GM19324 (cell line): ENCODE results near the gene MEF2D.

Experiments
- ATAC-seq: cut with Tn5 transposase; IDR thresholded peaks from one replicate; pipeline ENCODE4 v1.9.1; 2021; ENCODE audit warnings: mild to moderate bottlenecking, moderate library complexity; ENCODE audit not compliant: unreplicated experiment, low FRiP score

The MEF2D gene

DNA sequence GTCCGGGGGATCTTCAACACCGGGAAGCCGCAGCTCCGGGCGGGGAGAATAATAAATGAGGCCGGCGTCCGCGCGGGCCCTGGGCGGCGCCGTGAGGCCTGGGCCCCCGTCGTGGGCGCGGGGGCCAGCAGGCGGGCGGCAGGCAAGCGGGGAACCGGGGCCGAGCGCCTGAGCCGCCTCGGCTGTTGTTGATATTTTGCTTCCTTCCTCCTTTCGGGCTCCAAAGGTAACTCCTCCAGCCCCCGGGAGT is at the start of gene MEF2D:
Gene MEF2D (minus strand): TSS at position 233 of the 250 bp plus-strand sequence. CDS start 17,483 bp downstream, outside the sequence.
- no peak for ATAC-seq

DNA sequence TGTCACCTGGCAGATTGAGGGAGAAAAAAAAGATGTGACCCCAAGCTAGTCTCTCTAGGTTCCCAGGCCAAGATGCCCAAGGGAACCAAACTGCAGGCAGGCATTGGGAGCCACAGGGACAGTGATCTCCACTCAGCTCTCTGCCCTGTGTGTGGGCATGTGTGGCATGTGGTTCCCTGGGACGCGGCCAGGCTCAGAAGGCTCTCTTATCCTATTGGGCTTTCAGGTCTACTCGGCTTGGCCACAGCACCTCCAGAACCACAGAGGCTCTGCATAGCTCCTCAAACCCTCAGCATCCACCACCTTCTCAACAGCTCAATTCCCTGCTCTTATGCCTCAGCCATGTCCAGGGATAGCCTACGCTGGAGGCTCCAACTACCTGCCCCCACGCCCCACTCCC is 49.8 kb upstream of the MEF2D start:
- ATAC-seq: no peak

DNA sequence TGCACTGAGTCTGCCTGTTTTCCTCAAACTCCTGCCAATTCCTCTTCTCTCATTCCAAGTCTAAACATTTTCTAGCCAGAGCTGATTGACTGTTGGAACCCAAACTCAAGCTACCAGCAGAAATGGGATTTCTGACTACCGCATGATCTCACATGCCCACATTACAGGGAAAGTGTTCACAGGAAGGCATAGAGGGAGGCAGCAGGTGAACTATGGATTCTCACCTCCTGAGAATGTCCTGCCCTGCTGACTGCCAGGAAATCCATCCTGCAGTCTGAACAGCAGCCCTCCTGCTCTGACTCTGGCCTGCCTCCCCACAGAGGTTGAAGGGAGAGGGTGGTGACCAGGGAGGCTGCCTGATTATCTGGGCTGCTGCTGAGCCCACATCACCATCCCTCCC is 49.3 kb upstream of the MEF2D start:
- no peak for ATAC-seq

DNA sequence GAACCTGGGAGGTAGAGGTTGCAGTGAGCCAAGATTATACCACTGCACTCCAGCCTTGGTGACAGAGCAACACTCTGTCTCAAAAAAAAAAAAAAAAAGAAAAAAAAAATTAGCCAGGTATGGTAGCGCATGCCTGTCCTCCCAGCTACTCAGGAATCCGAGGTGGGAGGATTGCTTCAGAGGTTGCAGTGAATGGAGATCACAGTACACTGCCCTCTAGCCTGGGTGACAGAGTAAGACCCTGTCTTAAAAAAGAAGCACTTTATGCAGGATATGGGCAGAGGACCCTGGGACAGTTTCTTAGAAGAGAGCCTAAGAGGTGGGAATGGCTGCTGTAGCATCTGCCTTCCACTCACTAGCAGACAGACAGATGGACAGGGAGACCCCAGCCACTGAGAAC is 48.8 kb upstream of the MEF2D start:
- ATAC-seq: no peak

DNA sequence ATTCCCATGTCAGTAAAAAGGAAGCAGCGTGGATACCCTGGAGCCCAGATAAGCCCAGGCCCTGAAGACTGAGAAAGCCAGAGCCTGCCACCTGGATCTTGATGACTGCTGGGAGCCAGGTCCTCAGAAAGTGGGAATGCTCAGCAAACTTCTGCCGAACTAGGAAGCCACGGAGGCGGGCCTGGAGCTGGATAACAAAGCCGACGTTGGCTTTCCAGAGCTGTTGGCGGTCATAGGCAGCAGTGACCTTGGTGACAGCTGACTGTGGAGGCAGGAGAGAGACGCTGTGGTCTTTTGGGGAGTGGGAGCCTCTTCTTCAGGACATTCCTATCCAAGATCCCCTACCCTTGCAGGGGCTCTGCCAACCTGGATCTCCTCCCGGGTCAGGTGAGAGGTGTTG is 47.4 kb upstream of the MEF2D start:
- no peak for ATAC-seq

DNA sequence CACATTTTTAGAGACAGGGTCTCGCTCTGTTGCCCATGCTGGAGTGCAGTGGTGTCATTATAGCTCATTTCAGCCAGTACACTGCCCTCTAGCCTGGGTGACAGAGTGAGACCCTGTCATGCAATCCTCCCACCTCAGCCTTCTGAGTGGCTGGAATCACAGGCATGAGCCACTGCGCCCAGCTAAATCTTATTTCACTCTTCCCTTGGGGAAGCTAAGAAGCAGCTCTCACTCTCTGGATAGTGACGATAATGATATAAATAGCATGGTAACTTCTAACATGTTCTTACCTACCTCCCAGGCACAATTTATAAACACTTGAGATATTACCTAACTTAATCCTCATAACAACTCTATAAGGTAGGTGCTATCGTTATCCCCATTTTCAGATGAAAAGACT is 46.9 kb upstream of the MEF2D start:
- ATAC-seq: no peak

DNA sequence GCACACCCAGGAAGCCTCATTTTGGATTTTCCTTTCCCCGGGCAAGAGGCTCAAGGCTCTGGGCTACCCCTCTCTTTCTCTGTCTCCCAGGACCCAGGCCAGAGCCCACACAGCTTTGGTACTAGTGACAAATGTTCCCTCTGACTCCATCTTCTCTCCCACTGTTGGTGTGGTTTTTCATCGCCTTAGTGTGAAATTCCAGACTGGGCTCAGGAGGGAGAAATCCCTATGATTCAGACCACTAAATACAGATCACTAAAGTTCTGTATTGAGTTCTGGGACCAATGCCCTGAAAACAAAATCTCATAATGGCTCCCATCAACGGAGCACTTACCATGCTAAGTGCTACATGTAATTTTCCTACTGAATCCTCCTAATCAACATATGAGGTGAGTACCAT is 45.7 kb upstream of the MEF2D start:
- no peak for ATAC-seq

DNA sequence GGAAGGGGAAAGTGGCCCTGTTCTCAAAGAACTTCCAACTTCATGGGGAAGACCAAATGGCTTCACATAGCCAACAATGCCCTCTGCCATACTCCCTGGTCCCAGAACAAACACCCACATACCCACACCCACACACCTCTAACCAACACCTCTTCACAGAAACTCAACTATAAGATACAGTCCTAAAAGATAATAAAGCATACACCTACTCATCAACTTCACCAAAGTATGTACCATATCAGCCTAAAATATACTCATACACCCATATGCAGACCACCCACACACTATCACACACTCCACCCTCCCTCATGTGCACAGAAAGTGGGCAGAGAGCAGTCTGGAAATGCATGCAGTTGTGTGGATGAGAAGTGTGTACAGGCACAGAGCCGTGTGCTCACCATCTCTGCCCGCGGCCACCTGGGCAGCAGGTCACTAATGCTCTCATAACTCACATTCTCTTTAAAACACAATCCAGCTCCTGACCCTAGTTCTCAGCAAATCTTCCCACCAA is 44.1 kb upstream of the MEF2D start:
- ATAC-seq: no peak

DNA sequence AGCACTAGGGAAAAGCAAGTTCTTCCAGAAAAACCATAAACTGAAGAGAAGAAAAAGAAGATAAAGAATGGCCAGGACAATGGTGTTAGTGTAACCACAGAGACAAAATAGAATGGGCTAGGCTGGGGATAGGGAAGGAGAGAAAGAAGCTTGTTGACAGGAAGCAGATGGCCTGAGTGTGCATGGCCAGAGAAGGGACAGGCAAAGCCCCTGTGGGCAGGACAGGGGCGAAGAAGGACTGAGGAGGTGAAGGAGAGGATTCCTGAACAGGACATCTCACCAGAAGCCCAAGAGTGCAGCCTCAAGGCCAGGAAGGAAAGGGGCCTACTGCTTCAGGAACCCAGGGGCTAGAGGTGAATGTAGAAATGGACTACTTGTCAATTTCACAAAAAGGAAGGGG is 42.5 kb upstream of the MEF2D start:
- no peak for ATAC-seq

DNA sequence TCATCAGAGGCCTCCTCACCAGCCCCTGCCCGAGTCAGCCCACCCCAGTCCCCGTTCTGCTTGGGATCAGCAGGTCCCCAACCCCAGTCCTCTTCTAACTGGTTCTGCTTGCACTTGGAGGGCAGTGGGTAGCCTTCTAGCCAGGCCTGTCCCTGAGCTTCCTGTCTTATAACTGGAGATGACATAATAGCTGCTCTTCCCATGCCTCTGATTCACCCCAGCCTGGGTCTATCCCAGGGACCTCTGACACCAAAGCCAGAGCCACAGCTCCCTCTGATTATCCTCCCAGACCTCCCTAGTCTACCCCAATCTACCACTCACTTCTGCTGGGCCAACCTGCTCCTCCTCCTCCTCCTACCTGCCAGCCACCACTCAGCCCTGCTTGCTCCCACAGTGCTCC is 40.4 kb upstream of the MEF2D start:
- ATAC-seq: no peak

DNA sequence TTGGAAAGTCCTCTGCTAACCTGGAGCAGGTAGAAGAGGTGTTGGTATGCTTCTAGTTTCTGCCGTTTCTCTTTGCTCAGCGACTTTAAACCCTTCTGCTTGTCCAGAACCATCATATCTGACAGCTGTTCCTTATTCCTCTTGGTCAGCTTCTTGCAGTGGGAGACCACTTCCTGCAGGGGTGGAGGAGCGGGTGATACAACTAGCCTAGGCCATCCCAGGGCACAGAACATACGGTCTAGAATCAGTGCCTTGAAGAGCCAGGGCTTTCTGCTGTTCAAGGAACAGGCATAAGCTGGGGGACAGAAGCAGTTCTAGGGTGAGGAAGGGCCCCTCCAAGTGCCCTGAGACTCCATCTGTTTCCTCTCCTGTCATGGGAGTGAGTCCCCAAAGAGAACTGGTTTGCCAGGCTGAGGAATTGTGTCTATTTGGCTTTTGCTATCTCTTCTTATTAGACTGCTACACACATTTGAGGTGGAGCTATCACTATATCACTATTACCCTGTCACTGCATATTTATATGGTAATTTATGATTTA is 39.3 kb upstream of the MEF2D start:
- no peak for ATAC-seq

DNA sequence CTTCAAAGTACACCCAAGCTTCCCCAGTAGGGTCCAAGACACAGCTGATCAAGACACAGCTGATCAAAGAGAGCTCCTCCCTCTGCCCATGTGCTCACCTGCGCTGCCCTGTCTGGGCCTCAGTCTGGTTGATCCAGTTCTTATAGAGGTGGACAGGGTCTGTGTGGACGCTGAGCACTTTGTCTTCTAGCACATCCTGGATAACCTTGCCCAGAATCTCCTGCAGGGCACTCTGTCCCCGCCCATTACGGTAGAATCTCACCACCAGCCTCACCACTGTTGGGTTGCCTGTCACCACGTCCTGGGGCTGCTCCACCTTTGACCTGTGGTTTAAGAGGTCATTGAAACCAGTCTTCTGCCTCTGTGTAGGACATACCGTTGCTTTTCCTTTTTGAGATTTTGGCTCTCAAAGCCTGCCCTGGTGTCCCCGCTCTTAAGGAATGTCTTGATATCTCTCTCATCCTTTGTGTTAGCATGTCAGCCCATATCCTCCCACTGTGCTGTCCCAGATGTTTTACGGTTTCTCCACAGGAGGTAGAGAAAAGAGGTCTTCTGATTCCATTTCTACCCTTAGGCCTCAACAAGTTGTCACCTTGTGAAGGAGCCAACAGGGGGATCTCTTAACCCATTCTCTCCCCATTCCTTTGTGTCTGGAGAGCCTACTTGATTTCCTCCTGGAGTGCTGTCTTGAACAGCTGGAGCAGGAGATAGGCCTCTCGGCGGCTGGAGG is 38.3 kb upstream of the MEF2D start:
- ATAC-seq: no peak

DNA sequence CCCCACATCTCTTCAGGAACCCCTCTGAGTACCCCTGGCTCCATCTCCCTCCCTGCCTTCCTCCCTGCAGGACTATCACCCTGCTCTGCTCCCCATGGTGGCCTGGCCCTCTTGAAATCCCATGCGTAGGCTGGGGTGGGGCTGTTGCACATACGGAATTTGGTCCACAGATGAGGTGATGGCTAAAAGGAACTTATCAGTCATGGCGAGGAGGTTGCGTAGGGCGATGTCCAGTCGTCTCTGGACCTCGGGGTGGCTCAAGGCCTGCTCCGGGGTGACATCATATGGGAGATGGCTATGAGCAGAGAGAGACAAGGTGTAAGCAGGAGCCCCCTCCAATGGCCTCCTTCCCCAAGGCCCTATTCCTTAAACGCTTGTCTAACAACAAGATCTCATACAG is 36.5 kb upstream of the MEF2D start:
- no peak for ATAC-seq

DNA sequence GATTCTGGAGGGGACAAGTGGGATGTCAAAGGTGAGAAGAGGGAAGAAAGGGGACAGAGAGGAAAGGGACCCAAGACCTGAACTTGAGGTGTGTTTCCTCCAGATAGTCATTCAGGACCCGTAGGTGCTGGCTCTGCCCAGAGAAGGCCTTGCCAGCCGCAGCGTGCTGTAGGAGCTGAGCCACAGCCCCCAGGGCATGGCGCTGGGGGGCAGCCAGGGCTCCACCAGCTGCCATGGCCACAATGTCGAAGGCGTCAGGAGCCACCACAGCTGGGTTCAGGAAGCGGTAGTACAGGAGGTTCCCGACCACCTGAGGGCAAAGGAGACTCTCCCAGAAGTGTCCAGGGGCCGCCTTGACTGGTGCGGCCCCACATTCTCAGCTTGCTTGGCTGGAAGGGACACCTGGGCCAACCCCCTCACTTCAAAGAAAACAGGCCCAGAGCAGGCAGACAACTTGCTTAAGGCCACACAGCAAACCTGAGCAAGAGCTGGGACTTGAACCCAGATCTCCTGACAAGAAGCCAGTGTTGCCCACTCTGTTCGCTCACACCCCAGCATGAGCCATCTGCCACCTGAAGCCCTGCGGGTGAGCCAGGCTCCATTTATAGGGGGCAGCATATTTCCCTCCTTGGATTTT is 34.0 kb upstream of the MEF2D start:
- ATAC-seq: no peak

DNA sequence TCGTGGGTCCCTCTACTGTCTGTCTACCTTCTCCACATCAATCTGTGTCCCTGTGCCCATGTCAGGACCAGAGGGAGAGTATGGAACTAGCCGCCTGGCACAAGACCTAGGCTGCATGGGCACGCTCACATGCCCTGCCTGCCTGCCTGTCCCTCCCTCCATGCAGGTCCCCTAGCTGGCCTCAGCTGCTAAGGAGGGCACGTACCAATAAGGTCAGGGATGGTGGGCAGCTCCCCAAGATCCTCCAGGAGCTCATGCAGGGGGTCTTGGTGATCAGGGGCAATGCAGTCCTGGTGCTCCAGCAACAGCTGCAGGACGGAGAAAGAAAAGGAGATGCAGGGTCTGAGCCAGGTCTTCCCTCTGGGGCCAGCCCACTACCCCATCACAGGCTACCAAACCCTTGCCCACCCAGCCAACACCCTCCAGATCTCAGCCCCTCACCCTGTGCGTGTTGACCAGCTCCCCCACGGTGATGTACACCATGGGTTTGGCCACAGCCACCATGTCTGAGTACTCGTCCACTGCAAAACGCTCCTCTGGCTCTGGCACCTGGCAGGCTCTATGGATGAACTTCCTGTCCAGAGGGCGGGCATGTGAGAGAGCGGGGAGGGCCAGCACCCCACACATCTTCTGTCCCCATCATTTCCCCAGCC is 33.1 kb upstream of the MEF2D start:
- no peak for ATAC-seq

DNA sequence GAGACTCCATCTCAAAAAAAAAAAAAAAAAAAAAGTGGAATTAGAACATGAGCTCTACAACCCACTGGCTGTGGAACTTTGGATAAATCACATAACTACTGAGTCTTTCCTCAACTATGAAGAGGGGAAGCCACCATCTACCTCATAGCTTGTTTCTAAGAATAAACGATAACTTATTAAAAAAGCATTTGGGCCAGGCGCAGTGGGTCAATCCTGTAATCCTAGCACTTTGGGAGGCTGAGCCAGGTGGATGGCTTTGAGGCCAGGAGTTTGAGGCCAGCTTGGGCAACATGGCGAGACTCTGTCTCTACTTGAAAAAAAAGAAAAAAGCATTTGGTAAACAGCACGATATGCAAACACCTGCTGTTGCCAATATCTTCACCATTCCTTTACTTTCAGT is 31.8 kb upstream of the MEF2D start:
- ATAC-seq: no peak

DNA sequence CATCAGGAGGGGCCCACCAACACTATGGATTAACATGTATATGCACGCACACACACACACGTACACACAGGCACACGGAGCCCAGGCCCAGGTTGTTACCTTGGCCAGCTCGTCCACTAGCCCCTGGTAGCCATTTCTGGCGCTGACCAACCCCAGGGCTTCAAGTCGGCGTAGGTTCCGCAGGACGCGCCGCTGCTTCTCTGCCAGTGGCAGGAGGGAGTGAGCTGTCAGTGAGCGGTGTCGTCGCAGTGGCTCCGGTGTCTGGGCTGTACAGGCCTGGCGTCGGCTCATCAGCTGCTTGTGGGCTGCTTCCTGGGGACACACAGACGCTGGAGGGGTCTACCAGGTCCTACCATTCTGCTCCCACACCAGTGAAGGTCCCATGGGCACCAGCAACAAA is 29.4 kb upstream of the MEF2D start:
- no peak for ATAC-seq

DNA sequence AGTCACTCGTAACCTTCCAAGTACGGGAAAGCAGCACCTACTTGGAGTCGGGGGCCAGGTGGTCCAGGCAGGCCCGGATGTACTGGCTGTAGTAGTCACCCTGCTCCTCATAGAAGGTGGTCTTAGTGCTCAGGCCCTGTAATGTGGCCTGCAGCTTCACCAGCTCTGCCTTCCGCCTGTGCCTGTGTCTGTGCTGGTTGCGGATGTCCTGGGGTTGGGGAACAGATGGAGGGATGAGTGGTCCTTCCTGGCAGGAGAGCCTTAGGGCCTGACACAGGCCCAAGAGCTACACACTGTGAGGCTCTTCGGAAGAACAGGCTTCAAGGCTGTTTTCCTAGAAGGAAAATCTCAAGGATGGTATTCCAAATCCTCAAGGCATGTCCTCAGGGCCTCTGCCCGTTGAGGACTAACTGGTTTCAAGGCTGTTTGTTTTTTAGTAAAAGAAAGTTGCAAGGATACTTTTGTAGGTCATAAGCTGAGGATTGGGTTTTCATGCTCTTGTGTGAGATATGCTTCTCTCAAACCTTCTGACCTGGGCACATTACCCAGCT is 28.4 kb upstream of the MEF2D start:
- no peak for ATAC-seq

DNA sequence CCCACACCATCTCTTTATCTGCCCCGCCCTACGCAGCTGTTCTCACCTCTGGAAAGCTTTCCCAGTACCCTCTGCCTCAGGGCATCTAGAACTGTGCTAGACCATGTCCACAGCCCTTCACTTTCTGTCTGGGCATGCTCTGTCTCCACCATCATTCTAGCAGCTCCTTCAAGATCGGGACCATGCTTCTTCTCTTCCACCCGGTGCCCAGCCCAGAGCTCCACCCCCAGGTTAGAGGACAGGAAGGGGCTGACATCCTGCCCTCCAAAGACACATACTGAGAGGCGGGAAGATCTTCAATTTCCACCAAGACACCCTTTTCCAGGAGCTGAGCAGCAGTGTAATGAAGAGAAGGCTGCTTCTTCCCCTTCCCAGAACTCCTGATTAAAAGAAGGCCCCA is 27.7 kb upstream of the MEF2D start:
- ATAC-seq: no peak

DNA sequence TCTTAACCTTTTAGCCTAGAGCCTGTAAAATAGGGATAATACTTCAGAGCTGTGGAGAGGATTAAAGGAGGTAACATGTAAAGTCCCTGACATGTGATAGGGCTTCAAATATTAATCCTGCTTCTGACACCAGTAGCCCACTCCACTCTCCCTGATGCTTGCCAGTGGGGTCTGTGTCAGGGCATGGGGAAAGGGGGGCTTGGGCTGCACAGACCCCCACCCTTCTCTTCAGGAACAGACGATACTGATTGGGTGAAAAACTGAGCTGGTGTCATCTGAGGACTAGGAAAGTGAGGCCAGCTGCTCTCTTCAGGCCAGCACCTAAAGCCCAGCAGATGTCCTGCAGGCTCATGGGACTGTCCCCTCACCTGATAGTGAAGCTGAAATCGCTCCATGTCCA is 27.0 kb upstream of the MEF2D start:
- ATAC-seq: no peak

DNA sequence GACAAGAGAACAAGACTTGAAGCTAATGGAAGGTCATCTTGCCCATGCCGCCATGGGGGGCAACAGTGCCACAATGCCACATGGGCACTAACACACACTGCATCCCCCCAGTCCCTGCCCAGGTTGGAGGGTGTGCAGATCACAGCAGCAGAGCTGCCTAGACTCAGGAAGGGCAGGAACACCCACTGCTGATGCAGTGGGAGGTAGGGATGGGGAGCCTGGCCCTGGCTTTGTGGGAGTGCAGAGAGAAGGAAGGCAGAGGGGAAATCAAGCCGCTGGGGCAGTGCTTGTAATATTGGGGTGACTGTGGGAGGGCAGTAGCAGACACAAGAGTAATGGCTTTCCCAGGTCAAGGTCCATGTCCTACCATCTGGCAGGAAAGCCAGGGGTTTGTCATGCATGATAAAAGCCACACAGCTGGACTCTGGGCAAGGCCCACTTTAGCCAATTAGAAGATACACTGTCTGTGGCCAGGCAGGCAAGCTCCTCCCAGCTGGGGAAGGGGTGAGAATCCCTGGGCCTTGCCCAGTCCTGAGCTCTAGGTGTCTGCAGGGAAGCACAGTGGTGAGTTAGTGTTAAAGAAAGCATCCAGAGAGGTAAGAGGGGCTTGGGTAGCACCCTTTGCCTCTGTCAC is 25.4 kb upstream of the MEF2D start:
- no peak for ATAC-seq
